Measurements from ENCODE around the gene SRGN.
A peak's percentile ranks its signal among the peaks of the same experiment; 100 is the strongest.

SRGN gene

GRCh38 chr10:69060127-69060798 lies 27.6 kb upstream of the SRGN start:
- no peak for DNase-seq (ENCODE audit: low read depth in 2 of 3, low spot score in 1 of 3)

GRCh38 chr10:69061305-69062161 lies 26.4 kb upstream of the SRGN start:
- DNase-seq (ENCODE audit: low read depth in 2 of 3, low spot score in 1 of 3): no peak

GRCh38 chr10:69062901-69063300 lies 25.0 kb upstream of the SRGN start:
- DNase-seq (ENCODE audit: low read depth in 2 of 3, low spot score in 1 of 3): no peak

- no peak for DNase-seq (ENCODE audit: low read depth in 2 of 3, low spot score in 1 of 3)
Observed at GRCh38 chr10:69064762-69065328, 23.1 kb upstream of the SRGN start.

GRCh38 chr10:69065406-69066361 lies 22.2 kb upstream of the SRGN start:
- peak in 1 of 3 donors; percentile 74 for DNase-seq (ENCODE audit: low read depth in 2 of 3, low spot score in 1 of 3)

- DNase-seq (ENCODE audit: low read depth in 2 of 3, low spot score in 1 of 3): no peak
Observed at GRCh38 chr10:69067189-69067588, 20.7 kb upstream of the SRGN start.

GRCh38 chr10:69068549-69068948 lies 19.4 kb upstream of the SRGN start:
- DNase-seq (ENCODE audit: low read depth in 2 of 3, low spot score in 1 of 3): no peak

- DNase-seq (ENCODE audit: low read depth in 2 of 3, low spot score in 1 of 3): no peak
Observed at GRCh38 chr10:69069090-69070042, 18.5 kb upstream of the SRGN start.

GRCh38 chr10:69070951-69071350 lies 17.0 kb upstream of the SRGN start:
- no peak for DNase-seq (ENCODE audit: low read depth in 2 of 3, low spot score in 1 of 3)

- no peak for DNase-seq (ENCODE audit: low read depth in 2 of 3, low spot score in 1 of 3)
Observed at GRCh38 chr10:69071610-69072009, 16.3 kb upstream of the SRGN start.

- DNase-seq (ENCODE audit: low read depth in 2 of 3, low spot score in 1 of 3): no peak
Observed at GRCh38 chr10:69073026-69073425, 14.9 kb upstream of the SRGN start.

- DNase-seq (ENCODE audit: low read depth in 2 of 3, low spot score in 1 of 3): no peak
Observed at GRCh38 chr10:69073736-69074364, 14.1 kb upstream of the SRGN start.

GRCh38 chr10:69074532-69074931 lies 13.4 kb upstream of the SRGN start:
- no peak for DNase-seq (ENCODE audit: low read depth in 2 of 3, low spot score in 1 of 3)

- DNase-seq (ENCODE audit: low read depth in 2 of 3, low spot score in 1 of 3): no peak
Observed at GRCh38 chr10:69075431-69075830, 12.5 kb upstream of the SRGN start.

- DNase-seq (ENCODE audit: low read depth in 2 of 3, low spot score in 1 of 3): no peak
Observed at GRCh38 chr10:69078311-69078710, 9.6 kb upstream of the SRGN start.

- DNase-seq (ENCODE audit: low read depth in 2 of 3, low spot score in 1 of 3): no peak
Observed at GRCh38 chr10:69080226-69080625, 7.7 kb upstream of the SRGN start.

GRCh38 chr10:69086001-69086509 lies 1.8 kb upstream of the SRGN start:
- no peak for DNase-seq (ENCODE audit: low read depth in 2 of 3, low spot score in 1 of 3)

- no peak for DNase-seq (ENCODE audit: low read depth in 2 of 3, low spot score in 1 of 3)
Observed at GRCh38 chr10:69088471-69088769, 517 bp downstream of the SRGN start.

- DNase-seq (ENCODE audit: low read depth in 2 of 3, low spot score in 1 of 3): peak in 1 of 3 donors; percentile 68
Observed at GRCh38 chr10:69088801-69089501, 1.0 kb downstream of the SRGN start.
